Cardiac fibroblast (primary cell): ENCODE data around the gene CHURC1.

Source experiments
- DNase-seq, 2 donors: peaks; one replicate each; pipeline versions ENCODE4 v3.0.0 to v3.0.0-alpha.2; 2010; ENCODE audit warnings: low read depth in 2 of 2
- H3K4me3 ChIP-seq, 2 donors: replicated peaks in 1 of 2; 1 replicate in 1 of 2; 2 replicates in 1 of 2; pipeline ENCODE4 v1.5.1; 2011; ENCODE audit warnings: low read depth in 2 of 2, low read length in 2 of 2, mild to moderate bottlenecking in 2 of 2, moderate library complexity in 1 of 2
- TF ChIP-seq, protein P1 (sequence below): IDR thresholded peaks from one replicate; pipeline ENCODE4 v1.5.1; 2011; ENCODE audit warnings: low read depth, mild to moderate bottlenecking, low read length, inconsistent platforms

The CHURC1 gene

DNA sequence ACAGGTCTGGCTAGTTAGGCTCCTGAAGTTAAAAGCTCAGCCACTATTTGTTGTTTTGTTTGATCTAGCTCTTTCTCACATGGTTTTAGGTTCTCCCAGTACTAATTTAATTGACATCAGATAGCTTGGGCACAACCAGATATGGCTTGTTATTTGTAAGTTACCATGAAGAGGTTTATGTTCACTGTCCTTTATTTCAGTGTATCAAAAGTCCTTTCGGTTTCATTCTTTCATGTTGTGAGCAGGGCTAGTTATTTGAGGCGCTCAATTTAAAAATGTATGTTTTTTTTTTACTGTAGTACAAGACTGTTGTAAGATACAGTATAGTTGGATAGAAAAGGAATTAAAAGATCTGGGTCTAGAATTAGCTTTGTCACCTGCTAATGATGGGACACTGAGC is 21.3 kb downstream of the CHURC1 start:
- no peak overlapping the region for H3K4me3 ChIP-seq
- TF ChIP-seq, protein P1, sequence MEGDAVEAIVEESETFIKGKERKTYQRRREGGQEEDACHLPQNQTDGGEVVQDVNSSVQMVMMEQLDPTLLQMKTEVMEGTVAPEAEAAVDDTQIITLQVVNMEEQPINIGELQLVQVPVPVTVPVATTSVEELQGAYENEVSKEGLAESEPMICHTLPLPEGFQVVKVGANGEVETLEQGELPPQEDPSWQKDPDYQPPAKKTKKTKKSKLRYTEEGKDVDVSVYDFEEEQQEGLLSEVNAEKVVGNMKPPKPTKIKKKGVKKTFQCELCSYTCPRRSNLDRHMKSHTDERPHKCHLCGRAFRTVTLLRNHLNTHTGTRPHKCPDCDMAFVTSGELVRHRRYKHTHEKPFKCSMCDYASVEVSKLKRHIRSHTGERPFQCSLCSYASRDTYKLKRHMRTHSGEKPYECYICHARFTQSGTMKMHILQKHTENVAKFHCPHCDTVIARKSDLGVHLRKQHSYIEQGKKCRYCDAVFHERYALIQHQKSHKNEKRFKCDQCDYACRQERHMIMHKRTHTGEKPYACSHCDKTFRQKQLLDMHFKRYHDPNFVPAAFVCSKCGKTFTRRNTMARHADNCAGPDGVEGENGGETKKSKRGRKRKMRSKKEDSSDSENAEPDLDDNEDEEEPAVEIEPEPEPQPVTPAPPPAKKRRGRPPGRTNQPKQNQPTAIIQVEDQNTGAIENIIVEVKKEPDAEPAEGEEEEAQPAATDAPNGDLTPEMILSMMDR, result no peak
- DNase-seq, result no peak

DNA sequence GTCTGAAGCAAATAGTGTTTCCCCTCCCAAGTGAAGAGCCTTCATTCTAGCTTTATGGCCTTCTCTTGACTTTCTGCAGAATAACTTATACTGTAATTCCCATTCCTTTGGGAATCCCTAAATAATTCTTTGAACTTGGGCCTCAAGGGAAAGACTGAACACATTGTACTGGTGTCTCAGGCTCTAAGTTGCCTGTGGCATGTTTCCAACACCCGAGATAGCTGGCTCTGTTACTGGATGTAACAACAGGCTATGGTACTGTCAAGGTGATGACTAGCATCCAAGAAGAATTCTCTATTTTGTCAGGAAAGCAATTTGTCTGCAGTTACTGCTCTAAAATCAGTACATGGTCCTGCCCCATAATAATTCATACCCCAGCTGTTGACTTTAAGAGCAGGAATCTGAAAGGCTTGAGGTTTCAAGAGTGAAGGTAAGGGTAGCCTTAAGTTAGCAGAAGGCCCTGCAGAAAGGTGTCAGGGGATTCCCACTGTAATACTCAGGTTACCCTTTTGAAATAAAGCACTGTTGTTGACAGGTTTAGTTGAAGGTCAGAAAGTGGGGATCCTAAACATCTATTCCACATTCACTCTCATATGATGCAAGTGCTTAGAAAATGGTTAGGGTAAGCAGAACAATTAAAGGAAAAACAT is 23.0 kb downstream of the CHURC1 start:
- TF ChIP-seq, protein P1, result no peak
- no peak overlapping the region for H3K4me3 ChIP-seq
- peak; percentile 39 to 51 for DNase-seq

DNA sequence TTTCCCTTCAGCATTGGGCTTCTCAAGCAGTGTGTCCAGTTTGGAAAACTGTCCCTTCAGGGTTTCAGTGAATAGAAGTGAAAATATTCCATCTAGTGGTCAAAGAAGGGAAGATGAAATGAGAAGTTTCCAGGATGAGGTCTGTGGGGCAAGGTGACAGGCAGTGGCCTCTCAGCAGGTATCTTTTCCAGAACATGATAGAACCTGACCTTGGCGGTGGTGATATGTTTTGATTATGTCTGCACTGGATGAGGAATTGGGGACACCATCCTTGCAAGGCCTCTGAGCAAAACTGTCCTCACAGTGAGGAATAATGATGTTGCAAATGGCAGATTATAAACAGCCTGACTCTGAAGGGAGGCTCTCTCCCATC is 23.6 kb downstream of the CHURC1 start:
- TF ChIP-seq, protein P1, result peak; percentile 12
- DNase-seq, result peak; percentile 37 to 39
- no peak overlapping the region for H3K4me3 ChIP-seq

DNA sequence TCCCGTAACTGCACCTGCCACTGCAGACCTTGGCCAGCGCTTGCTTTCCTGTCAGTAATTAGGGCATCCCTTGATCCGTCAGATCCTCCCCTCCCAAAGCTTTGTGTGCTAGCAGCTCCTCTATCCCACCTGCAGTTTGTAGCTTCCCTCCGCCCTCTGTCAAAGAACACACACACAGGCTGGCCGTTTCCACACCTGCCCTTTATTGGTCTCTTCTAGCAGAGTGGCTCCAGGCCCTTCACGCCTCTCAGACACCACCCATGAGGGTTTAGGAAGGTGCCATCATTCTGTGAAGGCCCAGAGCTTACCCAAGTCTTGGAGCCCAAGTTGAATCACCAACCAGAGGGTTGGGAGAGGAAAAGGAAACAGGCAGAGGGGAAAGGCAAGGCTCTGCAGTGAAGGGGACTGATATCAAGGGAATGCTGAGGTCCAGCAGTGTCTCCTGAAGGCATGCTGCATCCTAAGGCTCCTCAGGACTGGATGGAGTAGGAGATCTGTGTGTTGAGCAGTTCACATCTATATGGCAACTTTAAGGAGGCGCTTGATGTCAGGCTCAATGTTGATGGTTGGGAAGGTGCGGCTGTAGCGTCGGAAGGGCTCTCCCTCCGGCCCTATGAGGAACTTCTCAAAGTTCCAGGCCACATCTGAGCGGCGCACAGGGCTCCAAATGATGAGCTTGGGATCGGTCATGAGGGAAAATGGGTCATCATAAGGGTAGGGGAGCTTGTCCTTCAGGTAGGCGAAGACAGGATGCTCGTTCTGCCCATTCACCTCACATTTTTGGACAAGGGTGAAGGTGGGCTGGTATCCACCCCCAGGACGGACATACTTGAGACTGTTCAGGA is 24.9 kb downstream of the CHURC1 start:
- no peak for DNase-seq
- TF ChIP-seq, protein P1, result no peak
- no peak overlapping the region for H3K4me3 ChIP-seq

DNA sequence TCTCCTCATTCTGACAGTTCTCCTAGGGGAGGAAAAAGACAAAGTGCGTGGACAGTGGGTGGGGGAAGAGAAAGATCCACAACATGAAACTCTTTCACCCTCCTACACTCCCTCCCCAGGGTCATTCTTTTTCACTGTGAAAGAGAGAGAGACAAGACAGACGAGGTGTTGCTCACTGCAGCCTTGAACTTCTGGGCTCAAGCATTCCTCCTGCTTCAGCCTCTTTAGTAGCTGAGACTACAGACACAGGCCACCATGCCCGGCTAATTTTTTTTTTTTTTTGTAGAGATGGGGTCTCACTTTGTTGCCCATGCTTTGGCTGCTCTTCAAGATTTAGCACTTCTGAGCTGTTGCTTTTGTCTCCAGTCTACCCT is 25.5 kb downstream of the CHURC1 start:
- TF ChIP-seq, protein P1, result no peak
- DNase-seq, result no peak
- no peak overlapping the region for H3K4me3 ChIP-seq

DNA sequence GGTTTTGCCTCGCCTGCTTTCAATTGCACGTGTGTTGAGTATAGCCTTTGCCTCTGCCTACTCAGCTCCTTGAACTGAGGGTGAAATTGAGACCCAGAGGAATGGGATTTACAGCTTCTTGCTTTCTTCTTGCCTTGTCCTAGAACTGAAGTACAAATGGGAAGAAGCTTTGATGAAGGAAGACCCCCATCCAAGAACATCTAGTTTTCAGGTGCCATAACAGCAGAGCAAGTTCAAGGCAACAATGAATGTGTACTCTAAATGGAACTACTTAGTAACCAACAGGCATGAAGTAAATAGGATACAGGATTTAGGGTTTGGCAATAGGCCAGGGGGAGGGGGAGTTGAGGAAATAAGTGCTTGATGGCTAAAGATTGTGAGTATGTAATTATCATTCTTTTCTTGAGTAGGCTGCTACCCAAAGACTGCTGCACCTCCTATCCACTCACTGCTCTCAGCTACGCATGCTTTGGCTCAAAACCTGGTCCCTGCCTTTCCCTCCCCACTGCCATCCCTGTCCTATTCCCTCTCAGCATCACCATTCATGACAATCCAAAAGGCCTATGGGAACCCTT is 26.2 kb downstream of the CHURC1 start:
- TF ChIP-seq, protein P1, result no peak
- no peak overlapping the region for H3K4me3 ChIP-seq
- no peak for DNase-seq
